ENCODE measurements around the gene DDX31. TPM values are rescaled to one million over a fixed set of nuclear protein-coding genes. Genes with fewer than 3 reads are reported as not detected.
"Not testable (repeated sequence)": the region's sequence is repeated elsewhere in the genome, so short reads cannot be mapped to it uniquely, and the experiment has no call there.

Gene DDX31
- total and polyA plus RNA-seq, 8 donors: 4.9 to 17.0 (median 7.7) TPM

DNA sequence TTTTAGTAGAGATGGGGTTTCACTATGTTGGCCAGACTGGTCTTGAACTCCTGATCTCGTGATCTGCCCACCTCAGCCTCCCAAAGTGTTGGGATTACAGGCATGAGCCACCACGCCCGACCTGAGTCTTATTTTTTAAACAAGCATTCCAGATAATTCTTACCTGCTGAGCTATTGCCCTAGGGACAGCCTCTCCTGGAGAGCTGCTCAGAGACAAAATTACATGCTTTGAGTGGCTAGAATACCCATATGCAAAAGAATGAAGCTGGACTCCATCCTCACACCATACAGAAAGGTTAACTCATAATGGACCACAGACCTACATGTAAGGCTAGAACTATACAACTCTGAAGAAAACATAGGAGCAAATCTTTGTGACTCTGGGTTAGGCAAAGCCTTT, 42.1 kb upstream of the DDX31 start:
- TF ChIP-seq, protein P1, sequence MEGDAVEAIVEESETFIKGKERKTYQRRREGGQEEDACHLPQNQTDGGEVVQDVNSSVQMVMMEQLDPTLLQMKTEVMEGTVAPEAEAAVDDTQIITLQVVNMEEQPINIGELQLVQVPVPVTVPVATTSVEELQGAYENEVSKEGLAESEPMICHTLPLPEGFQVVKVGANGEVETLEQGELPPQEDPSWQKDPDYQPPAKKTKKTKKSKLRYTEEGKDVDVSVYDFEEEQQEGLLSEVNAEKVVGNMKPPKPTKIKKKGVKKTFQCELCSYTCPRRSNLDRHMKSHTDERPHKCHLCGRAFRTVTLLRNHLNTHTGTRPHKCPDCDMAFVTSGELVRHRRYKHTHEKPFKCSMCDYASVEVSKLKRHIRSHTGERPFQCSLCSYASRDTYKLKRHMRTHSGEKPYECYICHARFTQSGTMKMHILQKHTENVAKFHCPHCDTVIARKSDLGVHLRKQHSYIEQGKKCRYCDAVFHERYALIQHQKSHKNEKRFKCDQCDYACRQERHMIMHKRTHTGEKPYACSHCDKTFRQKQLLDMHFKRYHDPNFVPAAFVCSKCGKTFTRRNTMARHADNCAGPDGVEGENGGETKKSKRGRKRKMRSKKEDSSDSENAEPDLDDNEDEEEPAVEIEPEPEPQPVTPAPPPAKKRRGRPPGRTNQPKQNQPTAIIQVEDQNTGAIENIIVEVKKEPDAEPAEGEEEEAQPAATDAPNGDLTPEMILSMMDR (IDR thresholded peaks at IDR 0.05): no peak
- intact Hi-C loops (cut with DNase I): no loop called here
- DNase-seq (no peak), FAIRE-seq (no peak), ATAC-seq (no peak)
- Histone ChIP-seq H3K9me3 (no peaks in the 10 kb centered on the region), H3K4me1 (no peaks in the 10 kb centered on the region), H3K4me3 (no peak overlapping the region), H3K27ac (no peak overlapping the region), H3K36me3 (no peaks in the 10 kb centered on the region), H3K27me3 (peaks cover 0 to 3% (median 0%) of the 10 kb centered on the region in 4 donors)
- WGBS, 2 donors: 74 to 84% methylated on average over 3 of the region's 3 CpGs

DNA sequence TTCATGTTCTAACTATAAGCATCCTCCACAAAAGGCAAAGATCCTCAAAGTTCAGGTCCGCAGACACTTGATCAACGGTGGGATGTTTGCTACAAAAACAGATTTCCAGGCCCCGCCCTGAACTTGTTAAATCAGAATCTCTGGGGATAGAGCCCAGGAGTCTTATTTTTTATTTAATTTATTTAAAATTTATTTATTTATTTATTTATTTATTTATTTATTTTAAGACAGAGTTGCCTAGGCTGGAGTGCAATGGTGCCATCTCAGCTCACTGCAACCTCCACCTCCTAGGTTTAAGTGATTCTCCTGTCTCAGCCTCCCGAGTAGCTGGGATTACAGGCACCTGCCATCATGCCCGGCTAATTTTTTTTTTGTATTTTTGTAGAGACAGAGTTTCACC, 41.4 kb upstream of the DDX31 start:
- DNase-seq; FAIRE-seq; H3K4me3 ChIP-seq; H3K9me3 ChIP-seq; intact Hi-C loops (cut with DNase I); H3K4me1 ChIP-seq; H3K36me3 ChIP-seq; H3K27me3 ChIP-seq; H3K27ac ChIP-seq; ATAC-seq: not testable (repeated sequence)
- 86 to 91% methylated on average over 5 of the region's 5 CpGs for WGBS, 2 donors

DNA sequence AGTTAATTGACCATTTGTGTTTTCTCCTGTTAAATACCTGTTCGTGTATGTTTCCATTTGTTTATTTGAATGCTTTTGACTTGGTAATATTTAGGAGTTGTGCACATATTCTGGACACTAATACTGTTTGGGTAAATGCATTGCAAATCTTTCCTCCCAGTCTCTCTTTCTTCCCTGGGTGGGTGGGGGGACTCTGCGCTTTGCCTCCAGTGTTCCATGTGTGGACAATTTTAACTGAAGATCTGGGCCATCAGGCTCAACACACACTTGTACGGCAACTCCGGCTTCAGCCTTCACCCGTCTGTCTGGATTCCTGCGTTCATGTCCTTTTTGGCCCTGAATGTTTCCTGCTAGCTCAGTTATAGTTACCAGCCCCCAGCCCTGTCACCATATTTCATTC, 40.5 kb upstream of the DDX31 start:
- H3K9me3 ChIP-seq: no peaks in the 10 kb centered on the region
- TF ChIP-seq, protein P1 (IDR thresholded peaks at IDR 0.05): no peak
- DNase-seq (no peak), FAIRE-seq (no peak), ATAC-seq (no peak)
- H3K27ac ChIP-seq: no peak overlapping the region
- intact Hi-C loops (cut with DNase I): no loop called here
- peaks cover 0 to 3% (median 0%) of the 10 kb centered on the region in 4 donors for H3K27me3 ChIP-seq
- 72 to 82% methylated on average over 6 of the region's 6 CpGs for WGBS, 2 donors
- H3K36me3 ChIP-seq: no peaks in the 10 kb centered on the region
- H3K4me1 ChIP-seq: no peaks in the 10 kb centered on the region
- H3K4me3 ChIP-seq: no peak overlapping the region

DNA sequence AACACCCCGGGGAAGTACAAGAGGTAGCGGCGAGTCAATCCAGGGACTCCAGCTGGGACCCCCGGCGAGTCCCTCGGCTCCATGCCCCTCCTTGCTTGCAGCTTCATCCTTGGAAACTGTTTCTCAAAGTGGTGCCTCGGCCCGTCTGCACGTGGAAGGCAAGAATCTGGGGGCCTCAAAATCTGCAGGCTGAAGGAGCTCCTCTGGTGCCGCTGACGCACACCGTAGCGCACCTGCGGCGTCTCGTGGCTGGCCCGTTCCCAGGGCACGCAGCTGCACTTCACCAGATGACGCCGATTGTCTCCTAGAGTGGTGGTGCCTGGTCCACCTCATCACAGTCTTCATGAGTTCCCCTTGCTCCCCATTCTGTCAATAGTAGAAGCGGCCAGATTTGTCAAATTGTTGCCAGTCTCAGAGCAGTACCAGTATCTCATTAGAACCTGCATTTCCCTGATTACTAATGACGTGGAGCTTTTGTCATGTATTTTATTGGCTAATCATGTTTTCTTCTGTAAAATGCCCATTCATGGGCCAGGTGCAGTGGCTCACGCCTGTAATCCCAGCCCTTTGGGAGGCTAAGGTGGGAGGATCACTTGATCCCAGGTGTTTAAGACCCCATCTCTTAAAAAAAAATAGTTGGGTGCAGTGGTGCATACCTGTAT, 39.1 kb upstream of the DDX31 start:
- intact Hi-C loops (cut with DNase I): no loop called here
- 75 to 80% methylated on average over 23 of the region's 23 CpGs for WGBS, 2 donors
- FAIRE-seq: no peak

DNA sequence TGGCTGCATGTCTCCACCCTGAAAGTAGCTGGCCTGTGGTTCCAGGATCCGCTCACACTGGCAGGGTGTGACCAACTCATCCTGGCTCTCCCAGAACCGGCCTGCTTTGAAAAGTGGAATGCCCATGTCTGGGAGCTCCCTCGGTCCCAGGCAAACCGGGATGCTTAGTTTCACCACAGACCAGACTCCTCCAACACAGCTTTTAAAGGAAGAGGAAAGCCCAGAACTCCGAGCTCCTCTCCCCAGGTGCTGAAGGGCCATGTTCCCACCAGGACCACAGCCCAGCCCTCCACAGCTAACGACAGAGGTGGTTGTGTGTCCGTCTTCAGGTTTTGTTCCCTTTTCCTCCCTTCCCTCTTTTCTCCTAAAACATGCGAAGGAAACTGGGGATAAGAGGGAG, 38.5 kb upstream of the DDX31 start:
- no peaks in the 10 kb centered on the region for H3K9me3 ChIP-seq
- intact Hi-C loops (cut with DNase I): no loop called here
- H3K4me3 ChIP-seq: no peak overlapping the region
- H3K27me3 ChIP-seq: peaks cover 0 to 3% (median 0%) of the 10 kb centered on the region in 4 donors
- H3K4me1 ChIP-seq: no peaks in the 10 kb centered on the region
- no peaks in the 10 kb centered on the region for H3K36me3 ChIP-seq
- H3K27ac ChIP-seq: no peak overlapping the region
- TF ChIP-seq, protein P1 (IDR thresholded peaks at IDR 0.05): no peak
- no peak for FAIRE-seq
- 67 to 75% methylated on average over 8 of the region's 8 CpGs for WGBS, 2 donors
- DNase-seq: no peak
- no peak for ATAC-seq

More for the DNA sequence above, 39.1 kb upstream of the DDX31 start:
- no peak overlapping the region for H3K4me3 ChIP-seq
- H3K4me1 ChIP-seq: no peaks in the 10 kb centered on the region
- ATAC-seq (no peak), DNase-seq (no peak)
- no peak overlapping the region for H3K27ac ChIP-seq
- no peaks in the 10 kb centered on the region for H3K36me3 ChIP-seq
- H3K27me3 ChIP-seq: peaks cover 0 to 3% (median 0%) of the 10 kb centered on the region in 4 donors
- TF ChIP-seq, protein P1 (IDR thresholded peaks at IDR 0.05): no peak
- no peaks in the 10 kb centered on the region for H3K9me3 ChIP-seq

All from pancreas (tissue), 10 donors.